ENCODE results near the gene MAEA.

MAEA gene

DNA sequence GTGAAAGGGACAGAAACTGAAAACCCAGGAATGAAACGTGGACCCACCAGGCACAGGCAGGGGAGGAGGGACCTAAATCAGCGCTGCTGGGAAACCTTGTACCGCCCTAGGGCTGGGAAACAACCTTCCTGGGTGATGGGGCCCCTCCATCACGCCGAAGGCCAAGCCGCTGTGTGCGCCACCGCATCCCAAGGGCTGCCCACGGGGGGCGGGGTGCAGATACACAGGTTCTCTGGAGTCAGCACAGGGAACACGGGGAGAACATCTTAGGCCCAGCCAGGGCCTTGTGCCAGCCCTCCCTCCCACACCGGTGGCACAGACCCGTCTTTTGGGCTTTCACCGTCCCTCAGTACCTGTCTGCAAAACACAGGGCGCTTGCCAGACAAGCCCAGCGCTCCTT, 70.3 kb downstream of the MAEA start:
- H3K79me2 ChIP-seq (ENCODE audit: insufficient read depth, low read length): no peaks in the 10 kb centered on the region
- H4K20me1 ChIP-seq (ENCODE audit: insufficient read depth, low read length): no peaks in the 10 kb centered on the region
- H3K4me2 ChIP-seq (ENCODE audit: low read length): no peak overlapping the region
- no peak for TF ChIP-seq EZH2 (IDR thresholded peaks at IDR 0.05; ENCODE audit: borderline replicate concordance, low read length)
- TF ChIP-seq, protein P1, sequence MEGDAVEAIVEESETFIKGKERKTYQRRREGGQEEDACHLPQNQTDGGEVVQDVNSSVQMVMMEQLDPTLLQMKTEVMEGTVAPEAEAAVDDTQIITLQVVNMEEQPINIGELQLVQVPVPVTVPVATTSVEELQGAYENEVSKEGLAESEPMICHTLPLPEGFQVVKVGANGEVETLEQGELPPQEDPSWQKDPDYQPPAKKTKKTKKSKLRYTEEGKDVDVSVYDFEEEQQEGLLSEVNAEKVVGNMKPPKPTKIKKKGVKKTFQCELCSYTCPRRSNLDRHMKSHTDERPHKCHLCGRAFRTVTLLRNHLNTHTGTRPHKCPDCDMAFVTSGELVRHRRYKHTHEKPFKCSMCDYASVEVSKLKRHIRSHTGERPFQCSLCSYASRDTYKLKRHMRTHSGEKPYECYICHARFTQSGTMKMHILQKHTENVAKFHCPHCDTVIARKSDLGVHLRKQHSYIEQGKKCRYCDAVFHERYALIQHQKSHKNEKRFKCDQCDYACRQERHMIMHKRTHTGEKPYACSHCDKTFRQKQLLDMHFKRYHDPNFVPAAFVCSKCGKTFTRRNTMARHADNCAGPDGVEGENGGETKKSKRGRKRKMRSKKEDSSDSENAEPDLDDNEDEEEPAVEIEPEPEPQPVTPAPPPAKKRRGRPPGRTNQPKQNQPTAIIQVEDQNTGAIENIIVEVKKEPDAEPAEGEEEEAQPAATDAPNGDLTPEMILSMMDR (IDR thresholded peaks at IDR 0.05; ENCODE audit: low read length): no peak
- no peak overlapping the region for H2AFZ ChIP-seq (ENCODE audit: low read length)
- no peaks in the 10 kb centered on the region for H3K27me3 ChIP-seq (ENCODE audit: insufficient read depth, low read length)
- H3K9me2 ChIP-seq (ENCODE audit: low read depth, low read length): no peaks in the 10 kb centered on the region
- no peak overlapping the region for H3K27ac ChIP-seq (ENCODE audit: low read depth, low read length, poor library complexity, severe bottlenecking)
- H3K4me3 ChIP-seq (ENCODE audit: low read depth, low read length, poor library complexity, severe bottlenecking): no peak overlapping the region
- H3K4me1 ChIP-seq (ENCODE audit: insufficient read depth, low read length, severe bottlenecking): no peaks in the 10 kb centered on the region
- no peaks in the 10 kb centered on the region for H3K9me3 ChIP-seq (ENCODE audit: low read length)
- H3K9ac ChIP-seq (ENCODE audit: low read length): no peak overlapping the region
- no peaks in the 10 kb centered on the region for H3K36me3 ChIP-seq (ENCODE audit: insufficient read depth, low read length)
- no peaks in the 10 kb centered on the region for H3F3A ChIP-seq (ENCODE audit: insufficient read depth, low read length)

DNA sequence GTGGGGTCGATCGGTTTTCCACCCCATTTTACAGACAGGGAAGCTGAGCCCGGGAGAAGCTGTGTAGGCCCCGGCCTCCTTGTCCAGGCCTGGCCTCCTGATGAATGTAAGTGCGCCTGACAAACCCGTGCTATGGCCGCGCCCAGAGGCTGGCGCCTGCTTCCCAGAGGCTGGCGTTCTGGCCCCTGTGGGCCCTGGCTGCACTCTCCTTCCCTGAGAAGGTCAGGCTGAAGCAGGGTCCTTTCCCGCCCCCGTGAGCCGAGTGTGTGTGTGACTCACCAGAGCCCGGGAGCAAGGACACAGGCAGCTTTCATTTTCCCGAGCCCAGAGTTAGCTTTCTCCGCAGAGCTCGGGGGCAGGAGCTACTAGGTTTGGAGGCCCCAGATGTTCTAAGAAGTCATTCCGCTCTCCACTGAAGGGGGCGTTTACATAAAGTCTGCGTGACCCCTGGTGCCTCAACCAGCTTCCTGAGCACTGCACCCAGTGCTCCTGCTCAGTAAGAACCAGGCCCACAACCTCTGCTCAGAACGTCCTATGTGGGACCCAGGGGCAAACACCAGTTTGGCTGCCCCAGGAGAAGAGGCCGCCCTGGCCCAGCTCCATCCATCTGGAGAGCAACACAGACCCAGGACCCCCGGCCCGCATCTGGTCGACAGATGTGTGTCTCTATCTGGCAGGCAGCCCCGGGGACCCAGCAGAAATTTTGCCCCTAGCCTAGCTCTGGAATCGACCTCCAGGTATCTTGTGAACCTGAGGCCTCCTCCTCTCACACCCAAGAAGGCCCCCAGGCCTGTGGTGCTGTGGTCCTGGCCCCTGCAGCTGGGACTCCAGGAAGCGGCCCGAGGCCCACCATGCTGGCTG, 71.0 kb downstream of the MAEA start:
- Histone ChIP-seq H3K9me3 (ENCODE audit: low read length) (no peaks in the 10 kb centered on the region), H3K4me3 (ENCODE audit: low read depth, low read length, poor library complexity, severe bottlenecking) (no peak overlapping the region), H3K9ac (ENCODE audit: low read length) (no peak overlapping the region), H3K9me2 (ENCODE audit: low read depth, low read length) (no peaks in the 10 kb centered on the region), H3F3A (ENCODE audit: insufficient read depth, low read length) (no peaks in the 10 kb centered on the region), H3K4me1 (ENCODE audit: insufficient read depth, low read length, severe bottlenecking) (no peaks in the 10 kb centered on the region), H3K27ac (ENCODE audit: low read depth, low read length, poor library complexity, severe bottlenecking) (no peak overlapping the region), H3K36me3 (ENCODE audit: insufficient read depth, low read length) (no peaks in the 10 kb centered on the region), H2AFZ (ENCODE audit: low read length) (no peak overlapping the region), H3K27me3 (ENCODE audit: insufficient read depth, low read length) (no peaks in the 10 kb centered on the region), H4K20me1 (ENCODE audit: insufficient read depth, low read length) (no peaks in the 10 kb centered on the region), H3K4me2 (ENCODE audit: low read length) (no peak overlapping the region), H3K79me2 (ENCODE audit: insufficient read depth, low read length) (no peaks in the 10 kb centered on the region)
- no peak for TF ChIP-seq EZH2 (IDR thresholded peaks at IDR 0.05; ENCODE audit: borderline replicate concordance, low read length)
- TF ChIP-seq, protein P1 (IDR thresholded peaks at IDR 0.05; ENCODE audit: low read length): no peak

DNA sequence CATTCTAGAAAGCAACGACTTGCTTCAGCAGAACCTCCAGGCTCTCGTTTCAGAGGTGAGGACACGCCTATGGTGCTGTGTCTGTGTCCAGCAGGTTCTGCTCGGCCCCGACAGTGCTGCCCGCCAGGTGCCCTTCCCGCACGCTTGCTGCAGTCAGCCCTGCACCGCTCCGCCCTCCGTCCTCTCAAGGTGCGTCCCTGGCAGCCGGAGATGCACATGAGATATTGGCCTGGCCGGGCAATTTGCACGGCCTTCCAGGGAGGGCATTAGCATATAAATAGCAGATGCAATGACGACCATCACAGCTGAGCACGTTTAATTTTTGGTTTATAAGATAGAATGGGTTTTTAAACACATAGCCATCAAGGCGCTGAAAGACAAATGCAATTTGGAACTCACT, 71.7 kb downstream of the MAEA start:
- H4K20me1 ChIP-seq (ENCODE audit: insufficient read depth, low read length): no peaks in the 10 kb centered on the region
- H3K9me2 ChIP-seq (ENCODE audit: low read depth, low read length): no peaks in the 10 kb centered on the region
- H3K4me3 ChIP-seq (ENCODE audit: low read depth, low read length, poor library complexity, severe bottlenecking): no peak overlapping the region
- no peak overlapping the region for H3K4me2 ChIP-seq (ENCODE audit: low read length)
- no peaks in the 10 kb centered on the region for H3F3A ChIP-seq (ENCODE audit: insufficient read depth, low read length)
- H2AFZ ChIP-seq (ENCODE audit: low read length): no peak overlapping the region
- H3K9me3 ChIP-seq (ENCODE audit: low read length): no peaks in the 10 kb centered on the region
- H3K79me2 ChIP-seq (ENCODE audit: insufficient read depth, low read length): no peaks in the 10 kb centered on the region
- no peak for TF ChIP-seq EZH2 (IDR thresholded peaks at IDR 0.05; ENCODE audit: borderline replicate concordance, low read length)
- TF ChIP-seq, protein P1 (IDR thresholded peaks at IDR 0.05; ENCODE audit: low read length): no peak
- no peaks in the 10 kb centered on the region for H3K36me3 ChIP-seq (ENCODE audit: insufficient read depth, low read length)
- no peaks in the 10 kb centered on the region for H3K4me1 ChIP-seq (ENCODE audit: insufficient read depth, low read length, severe bottlenecking)
- no peak overlapping the region for H3K9ac ChIP-seq (ENCODE audit: low read length)
- no peaks in the 10 kb centered on the region for H3K27me3 ChIP-seq (ENCODE audit: insufficient read depth, low read length)
- H3K27ac ChIP-seq (ENCODE audit: low read depth, low read length, poor library complexity, severe bottlenecking): no peak overlapping the region

All from OCI-LY1 (cell line).